ENCODE data around the gene OS9.

OS9 gene

DNA sequence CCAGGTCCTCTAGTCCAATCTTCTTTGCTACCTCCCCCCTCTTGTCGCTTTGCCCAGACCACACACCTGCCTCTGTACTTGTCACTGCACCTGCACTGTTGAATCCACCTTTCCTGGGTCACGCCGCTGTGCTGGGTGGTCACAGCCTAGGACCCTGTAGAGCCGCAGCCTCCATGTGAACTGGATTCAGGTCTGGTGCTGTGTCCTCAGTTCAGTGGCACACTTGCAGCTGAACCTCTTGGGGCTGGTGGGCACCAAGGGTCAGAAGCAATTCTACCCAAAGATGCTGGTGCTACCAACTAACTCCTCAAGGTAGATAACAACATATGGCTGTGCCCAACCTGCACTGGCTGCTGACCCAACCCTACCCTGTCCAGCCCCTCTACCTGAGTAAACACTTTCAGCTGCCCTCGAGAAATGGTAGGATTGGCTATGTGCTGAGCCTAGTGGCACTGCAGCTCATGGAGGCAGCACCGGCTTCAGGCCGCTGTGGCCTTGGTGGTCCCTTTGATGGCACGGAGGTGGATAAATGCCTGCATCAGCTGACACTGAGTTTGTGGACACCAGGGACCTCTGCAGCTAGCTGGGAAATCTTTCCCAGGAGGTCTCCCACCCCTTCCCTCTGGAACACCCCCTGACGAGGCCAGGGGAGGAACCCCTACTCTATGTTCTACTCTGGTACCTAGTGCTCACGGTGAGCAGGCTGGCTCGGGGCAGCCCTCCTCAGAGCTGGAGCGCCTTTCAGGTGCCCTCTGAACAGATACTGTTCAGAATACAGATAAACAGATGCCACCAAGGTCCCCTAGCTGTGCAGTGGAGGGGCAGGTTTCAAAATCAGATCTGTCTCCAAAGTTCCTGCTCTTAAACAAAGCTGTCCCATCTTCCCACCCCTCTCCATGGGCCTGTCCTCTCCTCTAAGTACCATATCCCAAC, 30.3 kb downstream of the OS9 start:
- no peak for FAIRE-seq

DNA sequence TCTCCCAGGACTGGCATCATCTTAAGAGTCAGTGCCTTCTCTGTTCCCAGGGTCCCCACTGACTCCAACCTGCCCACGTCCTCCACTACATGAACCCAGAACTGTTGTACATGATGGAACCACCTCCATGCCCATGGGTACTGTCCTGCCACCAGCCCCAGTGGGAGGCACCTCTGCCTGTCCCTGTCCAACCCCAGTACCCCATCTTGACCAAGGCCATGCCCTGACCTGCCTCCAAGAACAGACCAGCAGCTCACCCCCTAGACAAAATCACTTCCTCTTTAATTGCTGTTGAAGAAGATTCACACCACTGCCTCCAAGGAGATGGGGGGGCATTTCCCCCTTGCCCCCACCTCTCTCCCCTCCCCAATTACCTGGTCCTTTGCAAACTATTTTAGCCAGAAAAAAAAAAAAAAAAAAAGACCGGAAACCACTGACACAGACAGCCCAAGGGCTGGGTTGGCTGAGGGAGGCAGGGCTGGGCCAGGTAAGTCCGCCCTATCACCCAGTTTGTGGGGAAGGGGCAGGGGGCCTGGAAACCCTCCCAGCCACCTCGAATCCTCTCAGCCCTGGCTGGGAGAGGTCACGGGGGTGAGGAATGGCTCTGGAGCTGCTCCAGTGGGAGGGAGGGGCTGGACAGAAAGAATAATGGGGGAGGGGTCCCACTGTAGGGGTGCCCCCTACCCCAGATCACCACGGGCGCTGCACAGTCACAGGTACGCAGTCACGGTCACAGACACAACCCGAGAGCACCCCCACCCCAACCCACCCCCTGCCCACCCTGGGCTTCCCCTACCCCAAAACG, 31.2 kb downstream of the OS9 start:
- FAIRE-seq, result no peak

DNA sequence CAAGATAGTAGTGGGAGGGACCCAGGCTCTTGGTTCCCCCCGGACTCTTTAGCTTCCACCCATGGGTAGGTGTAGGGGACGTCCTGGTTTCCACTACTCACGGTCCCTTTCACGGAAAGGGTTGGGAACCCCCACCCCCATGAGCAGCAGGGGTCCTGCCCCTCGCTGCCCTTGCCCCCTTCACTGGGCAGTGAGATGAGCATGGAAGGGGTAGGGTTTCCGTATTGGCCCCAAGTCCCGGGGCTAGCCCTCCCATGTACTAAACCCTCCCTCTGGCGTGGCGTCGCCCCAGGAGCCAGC, 31.9 kb downstream of the OS9 start:
- FAIRE-seq, result no peak

DNA sequence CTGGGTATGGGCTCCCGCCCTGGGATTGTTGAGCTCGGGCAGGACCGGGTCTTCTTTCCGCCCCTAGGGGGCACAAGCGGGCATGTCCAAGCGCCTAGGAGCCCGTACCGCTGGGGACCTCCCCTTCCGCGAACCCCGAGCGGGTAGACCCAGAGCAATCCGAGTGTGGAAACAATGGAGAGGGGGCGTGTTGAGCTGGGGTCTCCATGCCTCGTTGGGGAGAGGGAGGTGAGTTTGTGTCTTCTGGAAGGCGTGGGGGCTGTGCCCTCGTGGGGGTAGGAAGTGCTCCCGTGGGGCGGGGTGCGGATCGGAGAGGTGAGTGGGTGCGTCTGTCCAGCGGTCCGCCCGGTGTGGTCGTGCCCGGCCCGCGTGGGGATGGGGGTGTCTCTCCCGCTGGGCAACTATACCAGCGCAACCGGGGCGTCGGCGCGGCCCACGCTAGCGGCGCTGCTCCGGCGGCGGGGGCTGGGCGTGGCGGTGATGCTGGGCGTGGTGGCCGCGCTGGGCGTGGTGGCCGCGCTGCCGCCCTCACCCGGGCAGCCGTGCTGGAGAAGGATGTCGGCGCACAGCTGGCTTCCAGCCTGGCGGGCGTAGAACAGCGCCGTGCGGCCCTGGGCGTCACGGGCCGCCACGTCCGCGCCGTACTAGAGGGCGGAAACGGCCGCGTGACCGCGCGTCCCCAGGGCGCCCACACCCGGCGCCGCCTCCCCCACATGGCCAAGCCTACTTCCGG, 32.4 kb downstream of the OS9 start:
- FAIRE-seq, result no peak

DNA sequence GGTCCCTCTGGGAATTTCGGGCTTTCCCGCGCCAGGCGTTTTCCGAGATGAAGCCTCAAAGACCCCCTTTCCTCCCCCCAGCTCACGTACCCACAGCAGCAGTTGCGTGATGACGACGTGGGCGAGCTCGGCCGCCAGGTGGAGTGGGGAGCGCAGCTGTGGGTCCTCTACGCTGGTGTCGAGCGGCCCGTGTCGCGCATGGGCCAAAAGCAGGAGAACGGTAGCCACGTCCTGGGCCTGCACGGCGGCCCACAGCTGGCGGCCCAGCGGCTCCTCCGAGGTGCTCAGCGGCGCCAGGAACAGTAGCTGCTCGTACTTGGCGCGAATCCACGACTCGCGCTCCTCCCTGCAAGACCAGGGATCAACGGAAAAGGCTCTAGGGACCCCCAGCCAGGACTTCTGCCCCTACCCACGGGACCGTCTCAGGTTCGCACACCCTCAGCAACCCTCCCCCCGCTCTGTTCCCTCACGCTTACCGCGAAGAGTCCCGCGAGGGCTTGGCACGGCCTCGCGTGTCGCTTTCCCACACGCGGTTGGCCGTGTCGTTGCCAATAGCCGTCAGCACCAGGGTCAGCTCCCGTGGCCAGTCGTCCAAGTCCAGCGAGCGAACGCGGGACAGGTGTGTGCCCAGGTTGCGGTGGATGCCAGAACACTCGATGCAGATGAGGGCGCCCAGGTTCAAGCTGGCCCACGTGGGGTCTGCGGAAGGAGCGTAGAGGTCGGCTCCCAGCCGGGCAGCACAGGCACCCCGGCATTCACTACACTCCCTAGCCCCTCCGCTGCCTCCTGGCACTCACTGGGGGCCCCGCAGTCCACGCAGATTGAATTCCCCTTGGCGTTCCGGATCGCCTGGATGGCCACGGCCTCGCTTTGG, 33.2 kb downstream of the OS9 start:
- FAIRE-seq, result no peak

DNA sequence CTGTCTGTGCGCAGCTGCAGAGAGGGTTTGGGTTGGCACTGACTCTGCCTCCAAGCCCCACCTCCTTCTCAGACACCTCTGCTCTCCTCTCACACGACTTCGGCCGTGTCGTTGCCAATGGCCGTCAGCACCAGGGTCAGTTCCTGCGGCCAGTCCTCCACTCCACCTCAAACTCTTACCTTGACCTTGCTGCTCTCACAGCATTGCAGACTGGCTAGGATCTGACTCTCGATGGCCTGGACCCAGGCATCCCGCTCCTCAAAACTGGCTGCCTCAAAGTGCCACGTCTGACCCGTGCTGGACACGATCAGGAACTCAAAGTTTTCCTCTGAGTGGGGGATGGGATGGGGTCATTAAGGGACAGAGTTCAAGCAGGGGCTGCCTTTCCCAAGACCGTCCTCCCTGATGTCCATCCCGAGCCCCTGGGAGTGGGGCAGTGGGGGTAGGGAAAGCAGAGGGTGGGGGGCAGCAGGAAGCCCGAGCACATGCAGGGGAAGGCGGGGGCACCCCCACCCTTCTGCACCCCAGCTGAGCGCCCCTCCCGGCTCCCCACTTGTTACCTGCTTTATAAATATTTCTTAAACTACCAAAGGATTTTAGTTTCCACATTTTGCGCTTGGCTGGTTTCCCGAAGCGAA, 33.9 kb downstream of the OS9 start:
- FAIRE-seq, result no peak

DNA sequence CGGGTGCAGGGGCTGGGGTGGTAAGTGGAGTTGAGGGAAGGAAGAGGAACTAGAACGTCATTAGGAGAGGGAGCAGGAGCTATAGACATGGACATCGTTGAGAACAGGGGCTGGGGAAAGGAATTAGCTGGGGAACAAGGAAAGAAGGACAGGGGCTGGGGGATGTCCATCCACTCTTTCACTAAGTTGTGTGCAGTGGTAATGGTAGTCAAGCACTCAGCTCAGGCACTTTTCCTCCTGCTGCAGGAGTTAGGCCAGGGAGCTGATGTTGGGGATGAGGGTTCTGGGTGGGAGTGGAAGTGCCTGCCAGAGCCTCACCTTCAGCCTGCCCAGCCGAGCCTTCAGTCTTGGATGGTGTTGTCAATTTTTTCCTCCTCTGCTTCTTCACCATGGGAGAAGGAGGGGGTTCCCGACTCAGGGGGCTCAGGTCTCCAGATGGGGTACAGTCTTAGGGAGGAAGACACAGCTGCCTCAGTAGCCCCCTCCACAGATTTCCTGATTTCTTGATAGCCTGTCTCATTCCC, 35.5 kb downstream of the OS9 start:
- FAIRE-seq, result no peak

DNA sequence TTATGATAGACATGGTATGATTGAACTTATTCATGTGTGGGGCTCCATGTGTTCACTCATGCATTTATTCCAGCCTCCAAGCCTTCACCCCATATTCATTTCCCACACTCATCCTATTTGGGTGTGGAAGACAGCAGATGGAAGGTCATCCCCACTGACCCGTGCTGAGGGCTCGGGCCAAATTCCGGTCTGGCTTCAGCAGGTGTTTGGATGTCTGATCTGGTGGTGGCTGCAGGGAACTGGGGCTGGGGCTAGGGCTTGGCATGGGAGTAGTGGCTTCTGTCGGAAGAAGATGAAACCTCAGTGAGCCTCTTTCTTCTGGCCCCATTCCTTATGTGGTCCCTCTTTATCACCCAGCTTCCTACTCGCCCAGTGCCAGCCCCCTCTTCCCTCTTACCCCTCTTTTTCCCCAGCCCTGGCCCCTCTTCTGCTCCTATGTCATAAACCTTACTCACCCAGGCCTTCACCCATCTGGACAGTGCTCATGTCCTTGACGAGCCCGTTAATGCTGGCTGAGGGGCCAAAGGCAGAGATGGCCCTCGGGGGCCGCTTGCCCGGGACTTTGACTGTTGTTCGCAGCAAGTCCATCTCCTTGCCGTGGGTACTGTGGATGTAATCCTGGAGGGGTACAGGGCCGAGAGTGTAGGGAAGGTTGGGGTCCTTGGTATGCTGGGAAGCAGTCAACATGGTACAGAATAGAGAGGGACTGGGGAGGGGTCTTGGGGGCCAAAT, 36.6 kb downstream of the OS9 start:
- no peak for FAIRE-seq

DNA sequence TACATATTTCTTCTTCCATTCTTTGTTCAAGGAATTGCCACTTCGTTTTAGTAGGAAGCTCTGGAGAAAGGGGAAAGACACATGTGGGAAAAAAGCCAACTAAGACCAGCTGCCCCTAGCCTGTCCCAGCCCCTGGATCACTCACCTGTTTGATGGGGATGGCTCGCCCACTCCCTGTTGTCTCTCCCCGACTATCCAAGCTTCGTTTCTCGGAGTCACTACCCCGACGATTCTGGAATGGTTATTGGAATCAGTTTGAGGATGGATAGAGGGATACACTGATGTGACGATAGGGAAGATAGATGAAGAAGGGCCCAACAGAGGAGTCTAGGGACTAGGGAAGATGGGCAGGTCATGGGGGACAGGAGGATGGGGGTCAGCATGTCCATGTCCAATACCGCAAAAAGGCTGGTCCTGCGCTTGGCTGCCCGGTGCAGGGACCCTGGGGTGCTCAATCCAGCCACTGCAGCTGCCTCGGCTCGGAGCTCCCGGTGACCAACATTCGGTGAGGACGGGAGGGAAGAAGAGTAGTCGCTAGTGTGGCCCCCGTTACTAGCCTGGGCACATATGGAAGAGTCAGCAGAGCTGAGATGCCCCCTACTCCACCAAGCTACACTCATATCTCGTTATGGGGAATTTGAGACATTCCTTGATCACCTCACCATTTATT, 37.6 kb downstream of the OS9 start:
- FAIRE-seq, result no peak

DNA sequence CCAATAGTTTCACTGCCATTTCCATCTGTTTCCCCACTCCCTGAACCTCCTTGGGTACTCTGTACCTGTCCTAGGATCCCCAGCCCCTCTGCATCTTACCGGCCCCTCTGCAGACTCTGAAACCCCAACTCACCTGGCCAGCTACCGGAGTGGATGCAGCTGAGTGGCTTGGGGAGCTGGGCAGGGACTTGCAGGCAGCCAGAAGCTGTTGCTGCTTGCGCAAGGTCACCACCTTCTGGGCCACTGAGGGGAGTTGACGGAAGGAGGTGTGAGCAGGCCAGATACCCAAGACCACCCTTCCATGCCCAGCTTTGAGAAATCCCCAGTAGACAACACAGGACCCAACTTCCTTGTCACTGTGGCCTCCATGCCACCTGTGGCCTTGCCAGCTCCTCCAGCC, 38.3 kb downstream of the OS9 start:
- FAIRE-seq, result no peak

DNA sequence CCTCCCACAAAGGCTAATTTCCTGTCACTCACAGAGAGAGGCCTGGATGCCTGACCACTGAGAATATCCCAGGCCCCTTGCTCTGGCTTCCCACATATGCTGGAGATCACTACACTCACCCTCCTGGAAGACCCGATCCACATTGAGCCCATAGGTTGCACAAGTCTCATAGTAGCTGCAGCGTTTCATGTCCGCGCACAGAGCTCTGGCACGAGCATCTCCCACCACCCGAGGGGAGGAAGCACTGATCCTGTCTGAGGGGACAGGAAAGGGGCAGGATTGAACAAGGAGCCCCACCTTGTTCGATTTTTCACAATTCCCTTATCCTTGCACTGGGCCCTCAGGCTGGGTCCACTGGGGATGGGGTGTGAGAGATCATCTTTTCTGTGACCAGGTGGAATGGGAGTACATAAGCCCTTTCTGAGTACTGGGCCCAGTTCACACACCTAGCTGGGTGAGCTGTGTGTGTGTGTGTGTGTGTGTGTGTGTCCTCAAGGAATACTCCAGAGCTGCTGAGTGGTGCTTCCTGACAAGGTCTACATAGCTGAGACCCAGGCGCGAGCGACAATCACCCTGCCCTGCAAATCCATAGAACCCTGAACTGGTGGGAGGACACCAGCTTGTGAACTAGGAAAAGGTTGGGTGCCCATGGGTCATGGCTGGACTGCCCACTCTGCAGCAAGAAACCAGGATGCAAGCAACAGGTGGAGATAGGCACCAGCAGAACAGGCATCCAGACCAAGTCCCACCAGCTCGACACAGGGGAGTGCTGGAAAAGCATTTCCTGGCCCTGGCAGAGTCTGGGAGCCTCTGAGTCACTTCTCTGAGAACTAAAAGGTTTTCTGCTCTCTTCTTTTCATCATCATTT, 39.0 kb downstream of the OS9 start:
- FAIRE-seq, result no peak

DNA sequence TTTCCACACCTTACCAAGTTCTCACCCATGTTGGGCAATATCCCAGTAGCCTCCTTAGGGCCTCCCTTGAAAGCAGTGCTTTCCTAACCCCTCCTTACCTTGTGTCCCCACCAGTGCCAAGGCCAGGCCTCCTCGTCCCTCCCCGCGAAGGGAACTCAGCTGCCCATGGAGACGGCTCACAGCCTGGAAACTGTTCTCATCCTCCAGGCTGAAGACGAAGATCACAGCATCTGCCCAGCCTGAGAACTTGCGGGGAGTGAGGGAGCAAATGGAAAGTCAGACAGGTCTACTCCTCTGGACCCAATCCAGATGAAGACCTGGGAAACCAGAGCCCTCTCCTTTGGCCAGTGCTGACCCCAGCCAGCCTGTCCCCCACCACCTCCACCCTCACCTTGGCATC, 40.0 kb downstream of the OS9 start:
- no peak for FAIRE-seq

DNA sequence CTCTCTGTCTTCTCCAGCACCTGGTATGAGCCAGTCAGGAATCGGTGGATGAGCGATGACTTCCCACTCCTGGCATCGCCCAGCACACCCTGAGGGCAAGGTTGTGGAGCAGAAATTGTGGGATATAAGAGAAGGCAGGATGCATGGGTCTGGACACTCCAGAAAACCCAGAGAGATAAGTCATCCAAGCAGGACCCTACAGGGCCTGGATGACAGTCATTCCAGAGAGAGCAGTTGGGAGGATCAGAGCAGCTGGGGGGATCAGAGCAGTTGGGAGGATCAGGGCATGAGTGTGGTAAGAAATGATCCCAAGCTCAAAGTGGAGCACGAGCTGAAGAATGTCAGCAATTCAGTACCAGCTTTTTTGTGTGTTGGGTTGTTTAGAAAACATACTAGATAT, 40.7 kb downstream of the OS9 start:
- no peak for FAIRE-seq

DNA sequence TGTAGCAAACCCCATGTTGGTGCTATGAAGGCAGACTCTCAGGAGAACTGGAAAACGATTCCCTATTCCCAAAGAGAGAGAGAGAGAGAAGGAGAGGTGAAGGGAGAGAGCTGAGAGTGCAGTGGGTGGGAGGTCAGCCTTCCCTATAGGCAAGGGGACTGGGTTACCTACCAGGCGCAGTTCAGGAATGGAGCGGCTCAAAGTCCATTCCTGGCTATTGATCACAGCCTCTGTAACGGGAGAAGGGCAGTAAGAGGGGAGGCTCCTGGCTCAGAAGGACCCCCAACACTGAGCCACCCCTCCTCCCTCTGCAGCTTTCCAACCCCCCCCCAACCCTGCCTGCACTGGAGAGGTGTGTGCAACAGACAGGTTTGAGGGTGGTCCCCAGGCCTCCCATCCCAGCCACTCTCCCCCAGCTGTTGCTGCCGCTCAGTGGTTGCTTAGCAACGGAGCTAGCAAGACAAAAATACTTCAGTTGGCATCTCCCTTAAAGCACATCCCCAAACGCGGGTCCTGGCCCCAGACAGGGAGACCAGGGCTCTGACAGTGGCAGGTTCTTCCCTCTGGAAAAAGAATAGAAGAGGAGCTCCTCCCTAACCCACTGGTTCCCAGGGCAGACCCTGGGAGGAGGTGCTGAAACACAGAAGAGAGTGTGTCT, 41.4 kb downstream of the OS9 start:
- FAIRE-seq, result no peak

DNA sequence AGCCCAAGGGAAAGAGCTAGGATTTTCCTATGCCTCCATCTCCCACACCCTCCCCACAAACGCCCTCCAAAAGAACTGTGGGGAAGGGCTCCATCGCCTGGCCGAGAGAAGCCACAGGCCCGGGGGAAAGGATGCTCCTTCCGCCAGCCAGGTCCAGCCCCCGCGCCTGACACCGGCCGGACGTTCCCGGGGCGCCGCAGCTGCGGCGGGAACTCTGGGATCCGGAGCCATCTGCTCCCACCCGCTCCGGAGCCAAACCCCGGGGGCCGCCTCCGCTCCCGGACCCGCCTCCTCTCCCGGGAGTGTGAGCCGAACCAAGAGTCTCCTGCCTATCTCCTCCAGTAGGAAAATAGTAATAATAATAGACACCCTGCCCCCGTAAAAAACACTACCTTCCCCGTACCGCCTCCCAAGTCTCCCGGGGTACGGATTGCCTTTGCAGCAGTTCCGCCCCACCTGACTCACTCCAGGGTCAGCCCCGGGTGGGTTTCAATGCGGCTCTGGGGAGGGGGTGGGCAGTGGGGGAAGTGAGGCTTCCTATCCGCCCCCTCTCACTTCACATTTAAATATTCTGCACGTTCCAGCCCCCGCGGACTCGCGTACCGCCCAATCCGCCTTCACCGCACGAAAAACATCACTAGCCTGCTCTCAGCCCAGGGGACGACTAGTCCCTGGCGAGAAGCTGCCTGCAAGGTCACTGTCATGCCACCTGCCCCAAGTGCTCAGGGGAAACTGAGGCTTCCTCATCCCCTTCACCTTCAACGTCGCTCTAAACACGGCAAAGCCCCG, 42.2 kb downstream of the OS9 start:
- FAIRE-seq, result no peak

DNA sequence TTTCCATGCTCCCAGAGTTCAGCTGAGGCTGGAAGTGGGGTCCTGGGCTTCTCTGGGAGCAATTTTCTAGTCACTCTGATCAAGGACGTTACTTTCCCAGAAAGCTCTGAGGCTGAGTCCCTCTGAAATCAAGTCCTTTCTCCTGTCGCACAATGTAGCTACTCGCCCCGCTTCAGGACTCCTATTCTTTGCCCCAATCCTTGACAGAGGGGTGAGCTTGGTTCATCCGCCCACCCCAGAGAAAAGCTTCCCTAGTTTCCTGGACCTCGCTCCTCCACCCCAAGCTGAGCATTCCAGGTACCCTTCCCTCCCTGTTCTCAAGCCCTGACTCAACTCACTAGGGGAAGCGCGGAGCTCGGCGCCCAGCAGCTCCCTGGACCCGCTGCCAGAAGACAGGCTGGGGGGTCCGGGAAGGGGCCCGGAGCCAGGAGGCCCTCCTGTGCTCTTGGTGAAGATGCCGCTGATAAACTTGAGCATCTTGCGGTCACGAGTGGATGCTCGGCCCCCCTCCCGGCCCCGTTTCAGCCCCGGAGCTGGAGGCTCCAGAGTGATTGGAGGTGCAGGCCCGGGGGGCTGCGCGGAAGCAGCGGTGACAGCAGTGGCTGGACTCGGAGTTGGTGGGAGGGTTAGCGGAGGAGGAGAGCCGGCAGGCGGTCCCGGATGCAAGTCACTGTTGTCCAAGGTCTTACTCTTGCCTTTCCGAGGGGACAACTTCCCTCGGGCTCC, 43.0 kb downstream of the OS9 start:
- no peak for FAIRE-seq

Measured in islet of Langerhans (tissue), 1 donor.